ENCODE measurements around the gene PLIN5.

- TF ChIP-seq, protein P1, sequence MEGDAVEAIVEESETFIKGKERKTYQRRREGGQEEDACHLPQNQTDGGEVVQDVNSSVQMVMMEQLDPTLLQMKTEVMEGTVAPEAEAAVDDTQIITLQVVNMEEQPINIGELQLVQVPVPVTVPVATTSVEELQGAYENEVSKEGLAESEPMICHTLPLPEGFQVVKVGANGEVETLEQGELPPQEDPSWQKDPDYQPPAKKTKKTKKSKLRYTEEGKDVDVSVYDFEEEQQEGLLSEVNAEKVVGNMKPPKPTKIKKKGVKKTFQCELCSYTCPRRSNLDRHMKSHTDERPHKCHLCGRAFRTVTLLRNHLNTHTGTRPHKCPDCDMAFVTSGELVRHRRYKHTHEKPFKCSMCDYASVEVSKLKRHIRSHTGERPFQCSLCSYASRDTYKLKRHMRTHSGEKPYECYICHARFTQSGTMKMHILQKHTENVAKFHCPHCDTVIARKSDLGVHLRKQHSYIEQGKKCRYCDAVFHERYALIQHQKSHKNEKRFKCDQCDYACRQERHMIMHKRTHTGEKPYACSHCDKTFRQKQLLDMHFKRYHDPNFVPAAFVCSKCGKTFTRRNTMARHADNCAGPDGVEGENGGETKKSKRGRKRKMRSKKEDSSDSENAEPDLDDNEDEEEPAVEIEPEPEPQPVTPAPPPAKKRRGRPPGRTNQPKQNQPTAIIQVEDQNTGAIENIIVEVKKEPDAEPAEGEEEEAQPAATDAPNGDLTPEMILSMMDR (IDR thresholded peaks at IDR 0.05 in 2 of 3, conservative IDR thresholded peaks at IDR 0.05 in 1 of 3; ENCODE audit: borderline replicate concordance in 1 of 3, insufficient read depth in 1 of 3, low read depth in 2 of 3, low read length in 2 of 3), result peak; percentile 57 to 97 (median 95)
- TF ChIP-seq, protein P2, sequence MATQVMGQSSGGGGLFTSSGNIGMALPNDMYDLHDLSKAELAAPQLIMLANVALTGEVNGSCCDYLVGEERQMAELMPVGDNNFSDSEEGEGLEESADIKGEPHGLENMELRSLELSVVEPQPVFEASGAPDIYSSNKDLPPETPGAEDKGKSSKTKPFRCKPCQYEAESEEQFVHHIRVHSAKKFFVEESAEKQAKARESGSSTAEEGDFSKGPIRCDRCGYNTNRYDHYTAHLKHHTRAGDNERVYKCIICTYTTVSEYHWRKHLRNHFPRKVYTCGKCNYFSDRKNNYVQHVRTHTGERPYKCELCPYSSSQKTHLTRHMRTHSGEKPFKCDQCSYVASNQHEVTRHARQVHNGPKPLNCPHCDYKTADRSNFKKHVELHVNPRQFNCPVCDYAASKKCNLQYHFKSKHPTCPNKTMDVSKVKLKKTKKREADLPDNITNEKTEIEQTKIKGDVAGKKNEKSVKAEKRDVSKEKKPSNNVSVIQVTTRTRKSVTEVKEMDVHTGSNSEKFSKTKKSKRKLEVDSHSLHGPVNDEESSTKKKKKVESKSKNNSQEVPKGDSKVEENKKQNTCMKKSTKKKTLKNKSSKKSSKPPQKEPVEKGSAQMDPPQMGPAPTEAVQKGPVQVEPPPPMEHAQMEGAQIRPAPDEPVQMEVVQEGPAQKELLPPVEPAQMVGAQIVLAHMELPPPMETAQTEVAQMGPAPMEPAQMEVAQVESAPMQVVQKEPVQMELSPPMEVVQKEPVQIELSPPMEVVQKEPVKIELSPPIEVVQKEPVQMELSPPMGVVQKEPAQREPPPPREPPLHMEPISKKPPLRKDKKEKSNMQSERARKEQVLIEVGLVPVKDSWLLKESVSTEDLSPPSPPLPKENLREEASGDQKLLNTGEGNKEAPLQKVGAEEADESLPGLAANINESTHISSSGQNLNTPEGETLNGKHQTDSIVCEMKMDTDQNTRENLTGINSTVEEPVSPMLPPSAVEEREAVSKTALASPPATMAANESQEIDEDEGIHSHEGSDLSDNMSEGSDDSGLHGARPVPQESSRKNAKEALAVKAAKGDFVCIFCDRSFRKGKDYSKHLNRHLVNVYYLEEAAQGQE (IDR thresholded peaks at IDR 0.05; ENCODE audit: low read depth), result no peak
- TF ChIP-seq SIN3A (IDR thresholded peaks at IDR 0.05; ENCODE audit: low read depth) (no peak), POLR2A (IDR thresholded peaks at IDR 0.05; ENCODE audit: borderline replicate concordance, extremely low read depth, insufficient read depth, insufficient read length) (no peak), EGR1 (IDR thresholded peaks at IDR 0.05; ENCODE audit: low read depth) (no peak)
Measured at GRCh38 chr19:4567584-4568071, 32.6 kb upstream of the PLIN5 start.

All from HCT116 (cell line).